Neural progenitor cell (in vitro differentiated cells): ENCODE data around the gene ALOX15.

ENCODE experiments used
- EZH2 ChIP-seq: fragments of 200-600 bp; sonication (generic); IDR thresholded peaks from 2 replicates; pipeline ENCODE4 v1.6.1; 2017; ENCODE audit warnings: antibody characterized with exemption, mild to moderate bottlenecking, moderate library complexity
- EZH2phosphoT487 ChIP-seq: fragments of 200-600 bp; sonication (generic); IDR thresholded peaks from 2 replicates; pipeline ENCODE4 v1.6.1; 2017; ENCODE audit warnings: antibody characterized with exemption
- TF ChIP-seq, protein P1 (sequence below): fragments of 200-600 bp; sonication (generic); IDR thresholded peaks from 2 replicates; pipeline ENCODE4 v1.5.1; 2017; ENCODE audit warnings: antibody characterized with exemption, mild to moderate bottlenecking

DNA sequence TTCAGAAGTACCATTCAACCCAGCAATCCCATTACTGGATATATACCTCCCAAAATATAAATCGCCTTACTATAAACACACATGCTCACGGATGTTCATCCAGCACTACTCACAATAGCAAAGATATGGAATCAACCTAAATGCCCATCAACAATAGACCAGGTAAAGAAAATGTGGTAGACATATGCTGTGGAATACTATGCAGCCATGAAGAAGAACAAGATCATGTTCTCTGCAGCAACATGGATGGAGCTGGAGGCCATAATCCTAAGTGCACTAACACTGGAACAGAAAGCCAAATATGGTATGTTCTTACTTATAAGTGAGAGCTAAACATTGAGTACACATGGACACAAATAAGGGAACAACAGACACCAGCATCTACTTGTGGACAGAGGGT lies 7.8 kb downstream of the ALOX15 start:
- TF ChIP-seq, protein P1, sequence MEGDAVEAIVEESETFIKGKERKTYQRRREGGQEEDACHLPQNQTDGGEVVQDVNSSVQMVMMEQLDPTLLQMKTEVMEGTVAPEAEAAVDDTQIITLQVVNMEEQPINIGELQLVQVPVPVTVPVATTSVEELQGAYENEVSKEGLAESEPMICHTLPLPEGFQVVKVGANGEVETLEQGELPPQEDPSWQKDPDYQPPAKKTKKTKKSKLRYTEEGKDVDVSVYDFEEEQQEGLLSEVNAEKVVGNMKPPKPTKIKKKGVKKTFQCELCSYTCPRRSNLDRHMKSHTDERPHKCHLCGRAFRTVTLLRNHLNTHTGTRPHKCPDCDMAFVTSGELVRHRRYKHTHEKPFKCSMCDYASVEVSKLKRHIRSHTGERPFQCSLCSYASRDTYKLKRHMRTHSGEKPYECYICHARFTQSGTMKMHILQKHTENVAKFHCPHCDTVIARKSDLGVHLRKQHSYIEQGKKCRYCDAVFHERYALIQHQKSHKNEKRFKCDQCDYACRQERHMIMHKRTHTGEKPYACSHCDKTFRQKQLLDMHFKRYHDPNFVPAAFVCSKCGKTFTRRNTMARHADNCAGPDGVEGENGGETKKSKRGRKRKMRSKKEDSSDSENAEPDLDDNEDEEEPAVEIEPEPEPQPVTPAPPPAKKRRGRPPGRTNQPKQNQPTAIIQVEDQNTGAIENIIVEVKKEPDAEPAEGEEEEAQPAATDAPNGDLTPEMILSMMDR, result no peak
- TF ChIP-seq EZH2phosphoT487 (no peak), EZH2 (no peak)
